Hepatic stellate cell (primary cell): ENCODE measurements around the gene PMEL.
A peak's percentile ranks its signal among the peaks of the same experiment; 100 is the strongest.
"Not testable (repeated sequence)": the region's sequence is repeated elsewhere in the genome, so short reads cannot be mapped to it uniquely, and the experiment has no call there.

Experiments
- DNase-seq: peaks from one replicate; pipeline ENCODE4 v3.0.0; 2011; ENCODE audit warnings: low spot score

PMEL gene

GRCh38 chr12:55923648-55924047 lies 42.2 kb downstream of the PMEL start:
- not testable (repeated sequence) for DNase-seq

- no peak for DNase-seq
Observed at GRCh38 chr12:55922126-55922525, 43.7 kb downstream of the PMEL start.

GRCh38 chr12:55919032-55919431 lies 46.8 kb downstream of the PMEL start:
- DNase-seq: not testable (repeated sequence)

GRCh38 chr12:55915482-55915859 lies 50.4 kb downstream of the PMEL start:
- no peak for DNase-seq

GRCh38 chr12:55912908-55913307 lies 52.9 kb downstream of the PMEL start:
- no peak for DNase-seq

- DNase-seq: no peak
Observed at GRCh38 chr12:55909513-55909884, 56.3 kb downstream of the PMEL start.

GRCh38 chr12:55908726-55909512 lies 56.9 kb downstream of the PMEL start:
- DNase-seq: peak; percentile 43

- DNase-seq: peak; percentile 64
Observed at GRCh38 chr12:55906056-55906455, 59.8 kb downstream of the PMEL start.
